ENCODE measurements around the gene MACROD1. TPM values are rescaled to one million over a fixed set of nuclear protein-coding genes. Genes with fewer than 3 reads are reported as not detected.

MACROD1 gene
- total and polyA plus RNA-seq, 2 donors (not counting 1 experiment from before 2014, with no cell fraction given): 2.7 to 8.6 TPM

DNA sequence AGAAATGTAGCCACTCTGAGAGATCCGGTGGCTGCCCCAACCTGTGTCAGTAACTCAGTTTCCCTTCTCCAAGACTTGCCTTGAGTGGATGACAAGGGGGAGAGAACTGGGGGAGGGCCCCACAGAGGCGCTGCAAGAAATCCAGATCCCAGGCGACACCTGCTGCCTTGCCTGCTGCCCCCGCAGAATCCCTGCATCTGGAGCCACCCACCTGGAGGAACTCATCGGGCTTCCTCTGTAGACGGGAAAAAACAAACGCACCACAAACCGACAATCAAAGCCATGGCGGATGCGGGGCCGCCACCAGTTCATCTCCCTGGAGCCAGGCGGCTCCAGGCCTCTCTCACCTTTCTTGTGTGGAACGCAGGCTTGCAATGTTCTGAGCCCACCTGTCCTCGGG, 40.2 kb downstream of the MACROD1 start:
- ATAC-seq (ENCODE audit: low read depth) (no peak), DNase-seq (no peak)
- H3K27ac Mint-ChIP-seq: no peak overlapping the region
- no peaks in the 10 kb centered on the region for H3K9me3 Mint-ChIP-seq (ENCODE audit: insufficient read depth)
- Histone ChIP-seq H3K4me3 (ENCODE audit: control extremely low read depth in 1 of 5, extremely low read depth in 1 of 5, insufficient read depth in 1 of 5, low read depth in 2 of 5, low read length in 4 of 5) (no peak overlapping the region), H3K9me3 (ENCODE audit: control extremely low read depth in 1 of 3, control insufficient read depth in 2 of 3, insufficient read depth in 1 of 3, low read length in 2 of 3) (no peaks in the 10 kb centered on the region), H2AFZ (ENCODE audit: insufficient read depth, low read depth, low read length, poor library complexity, severe bottlenecking) (no peak overlapping the region), H3K4me2 (replicated peaks; ENCODE audit: low read depth, low read length, poor library complexity, severe bottlenecking) (no peak overlapping the region), H3K9ac (ENCODE audit: low read length) (no peak overlapping the region), H3K79me2 (ENCODE audit: control insufficient read depth, insufficient read depth, low read length) (no peaks in the 10 kb centered on the region), H3K27me3 (replicated peaks in 1 of 4; ENCODE audit: control extremely low read depth in 1 of 4, control insufficient read depth in 3 of 4, insufficient read depth in 4 of 4, low read length in 3 of 4) (no peaks in the 10 kb centered on the region), H4K20me1 (ENCODE audit: control insufficient read depth, insufficient read depth, low read length, poor library complexity, severe bottlenecking) (no peaks in the 10 kb centered on the region), H3K36me3 (replicated peaks in 1 of 2; ENCODE audit: control extremely low read depth in 1 of 2, control insufficient read depth in 1 of 2, extremely low read depth in 1 of 2, insufficient read depth in 2 of 2, low read length in 1 of 2) (no peaks in the 10 kb centered on the region), H3K4me1 (ENCODE audit: control insufficient read depth in 2 of 2, insufficient read depth in 2 of 2, low read length in 2 of 2) (no peaks in the 10 kb centered on the region), H3K27ac (ENCODE audit: low read length in 2 of 2) (no peak overlapping the region)
- CTCF ChIA-PET: no interaction called here
- WGBS (ENCODE audit: insufficient coverage): 33% methylated on average over 13 of the region's 14 CpGs
- peaks cover 5% of the 10 kb centered on the region for H3K27me3 Mint-ChIP-seq
- intact Hi-C loops (cut with micrococcal nuclease): no loop called here
- no peaks in the 10 kb centered on the region for H3K4me1 Mint-ChIP-seq
- POLR2A ChIA-PET: no interaction called here
- TF ChIP-seq, protein P1, sequence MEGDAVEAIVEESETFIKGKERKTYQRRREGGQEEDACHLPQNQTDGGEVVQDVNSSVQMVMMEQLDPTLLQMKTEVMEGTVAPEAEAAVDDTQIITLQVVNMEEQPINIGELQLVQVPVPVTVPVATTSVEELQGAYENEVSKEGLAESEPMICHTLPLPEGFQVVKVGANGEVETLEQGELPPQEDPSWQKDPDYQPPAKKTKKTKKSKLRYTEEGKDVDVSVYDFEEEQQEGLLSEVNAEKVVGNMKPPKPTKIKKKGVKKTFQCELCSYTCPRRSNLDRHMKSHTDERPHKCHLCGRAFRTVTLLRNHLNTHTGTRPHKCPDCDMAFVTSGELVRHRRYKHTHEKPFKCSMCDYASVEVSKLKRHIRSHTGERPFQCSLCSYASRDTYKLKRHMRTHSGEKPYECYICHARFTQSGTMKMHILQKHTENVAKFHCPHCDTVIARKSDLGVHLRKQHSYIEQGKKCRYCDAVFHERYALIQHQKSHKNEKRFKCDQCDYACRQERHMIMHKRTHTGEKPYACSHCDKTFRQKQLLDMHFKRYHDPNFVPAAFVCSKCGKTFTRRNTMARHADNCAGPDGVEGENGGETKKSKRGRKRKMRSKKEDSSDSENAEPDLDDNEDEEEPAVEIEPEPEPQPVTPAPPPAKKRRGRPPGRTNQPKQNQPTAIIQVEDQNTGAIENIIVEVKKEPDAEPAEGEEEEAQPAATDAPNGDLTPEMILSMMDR (IDR thresholded peaks at IDR 0.05): no peak
- no peak for TF ChIP-seq EZH2 (IDR thresholded peaks at IDR 0.05; ENCODE audit: borderline replicate concordance, insufficient read depth, low read depth, low read length, poor library complexity, severe bottlenecking)
- H3K4me3 Mint-ChIP-seq: no peak overlapping the region

DNA sequence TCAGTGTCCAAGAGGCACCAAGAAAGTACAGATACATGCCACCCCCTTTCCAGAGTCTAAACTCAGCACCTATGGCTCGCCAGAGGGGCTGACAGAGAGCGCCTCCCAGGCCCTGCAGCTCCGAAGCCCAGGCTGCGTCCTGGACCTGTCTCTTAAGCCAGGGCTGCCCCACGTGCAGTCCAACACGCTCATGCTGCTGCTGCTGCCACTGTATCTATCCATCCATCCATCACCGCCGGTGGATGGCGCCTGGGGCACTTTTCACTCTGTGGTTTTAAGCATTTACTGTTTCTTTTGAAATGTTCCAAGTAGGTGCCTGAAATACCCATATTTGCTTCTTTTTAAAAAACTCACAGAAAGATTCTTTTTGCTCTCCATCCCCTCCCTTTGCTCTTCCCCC, 41.8 kb downstream of the MACROD1 start:
- H3K9me3 ChIP-seq (ENCODE audit: control extremely low read depth in 1 of 3, control insufficient read depth in 2 of 3, insufficient read depth in 1 of 3, low read length in 2 of 3): no peaks in the 10 kb centered on the region
- no peak overlapping the region for H2AFZ ChIP-seq (ENCODE audit: insufficient read depth, low read depth, low read length, poor library complexity, severe bottlenecking)
- H3K36me3 ChIP-seq (replicated peaks in 1 of 2; ENCODE audit: control extremely low read depth in 1 of 2, control insufficient read depth in 1 of 2, extremely low read depth in 1 of 2, insufficient read depth in 2 of 2, low read length in 1 of 2): no peaks in the 10 kb centered on the region
- Mint-ChIP-seq H3K9me3 (ENCODE audit: insufficient read depth) (no peaks in the 10 kb centered on the region), H3K4me3 (no peak overlapping the region), H3K27ac (no peak overlapping the region), H3K4me1 (no peaks in the 10 kb centered on the region), H3K27me3 (peaks cover 5% of the 10 kb centered on the region)
- TF ChIP-seq, protein P1 (IDR thresholded peaks at IDR 0.05): no peak
- no peak for TF ChIP-seq EZH2 (IDR thresholded peaks at IDR 0.05; ENCODE audit: borderline replicate concordance, insufficient read depth, low read depth, low read length, poor library complexity, severe bottlenecking)
- no peak overlapping the region for H3K4me2 ChIP-seq (replicated peaks; ENCODE audit: low read depth, low read length, poor library complexity, severe bottlenecking)
- ChIA-PET POLR2A (no interaction called here), CTCF (no interaction called here)
- ATAC-seq (ENCODE audit: low read depth): no peak
- 86% methylated on average over 6 of the region's 9 CpGs for WGBS (ENCODE audit: insufficient coverage)
- no peak overlapping the region for H3K9ac ChIP-seq (ENCODE audit: low read length)
- H3K27ac ChIP-seq (ENCODE audit: low read length in 2 of 2): no peak overlapping the region
- no peak overlapping the region for H3K4me3 ChIP-seq (ENCODE audit: control extremely low read depth in 1 of 5, extremely low read depth in 1 of 5, insufficient read depth in 1 of 5, low read depth in 2 of 5, low read length in 4 of 5)
- no peak for DNase-seq
- no peaks in the 10 kb centered on the region for H3K4me1 ChIP-seq (ENCODE audit: control insufficient read depth in 2 of 2, insufficient read depth in 2 of 2, low read length in 2 of 2)
- H3K79me2 ChIP-seq (ENCODE audit: control insufficient read depth, insufficient read depth, low read length): no peaks in the 10 kb centered on the region
- H4K20me1 ChIP-seq (ENCODE audit: control insufficient read depth, insufficient read depth, low read length, poor library complexity, severe bottlenecking): no peaks in the 10 kb centered on the region
- intact Hi-C loops (cut with micrococcal nuclease): no loop called here
- no peaks in the 10 kb centered on the region for H3K27me3 ChIP-seq (replicated peaks in 1 of 4; ENCODE audit: control extremely low read depth in 1 of 4, control insufficient read depth in 3 of 4, insufficient read depth in 4 of 4, low read length in 3 of 4)

All from B cell (primary cell).